ENCODE data around the gene DMKN. TPM values are rescaled to one million over a fixed set of nuclear protein-coding genes. Genes with fewer than 3 reads are reported as not detected.
A peak's percentile ranks its signal among the peaks of the same experiment; 100 is the strongest.

The DMKN gene
- total RNA-seq, 2 experiments from 2014 or later, result 2.1 to 2.4 TPM

DNA sequence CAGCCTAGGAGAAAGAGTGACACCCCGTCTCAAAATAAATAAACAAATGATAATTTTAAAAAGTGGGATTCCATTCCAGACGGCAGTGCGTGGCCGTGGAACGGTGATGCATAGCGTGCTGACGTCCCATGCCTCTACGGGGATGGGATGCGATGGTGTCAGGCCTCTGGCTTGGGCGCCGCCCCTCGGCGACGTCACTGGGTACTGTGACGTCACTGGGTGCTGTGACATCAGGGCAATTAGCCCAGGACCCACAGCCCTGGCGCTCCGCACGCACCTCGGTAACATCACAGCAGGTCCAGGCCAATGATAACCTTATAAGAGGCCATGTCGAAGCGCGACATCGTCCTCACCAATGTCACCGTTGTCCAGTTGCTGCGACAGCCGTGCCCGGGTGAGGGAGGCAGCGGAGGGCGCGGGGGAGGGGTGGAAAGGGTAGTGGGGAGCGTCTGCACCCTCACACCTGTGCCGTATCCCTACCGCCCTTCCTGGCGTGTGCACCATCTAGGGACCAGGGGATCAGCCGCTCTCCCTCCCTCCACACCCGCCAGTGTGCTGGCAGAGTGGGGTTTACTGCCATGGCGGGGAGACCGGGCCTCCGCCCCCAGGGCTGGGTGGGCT lies 19.9 kb upstream of the DMKN start, which contains the start of gene GAPDHS:
Gene GAPDHS (plus strand): TSS at position 256 of the 621 bp plus-strand sequence. CDS start 72 bp downstream, at position 328.
- no peak within 1 kb of the TSS for H3K27ac Mint-ChIP-seq
- peak within 1 kb of the TSS; percentile 54 for H3K4me3 Mint-ChIP-seq
- CTCF ChIA-PET, result interaction anchor here (2.5 kb wide), 1 partner anchor 23 kb away, joined by 9 read pairs; no protein-coding TSS in a partner anchor
- no peaks in the 10 kb centered on the region for H3K9me3 Mint-ChIP-seq
- peaks cover 41% of the 10 kb centered on the region for H3K27me3 Mint-ChIP-seq
- no peak for DNase-seq
- intact Hi-C loops (cut with micrococcal nuclease), result no loop called here
- POLR2A ChIA-PET, result no interaction called here
- peaks cover 13% of the 10 kb centered on the region for H3K4me1 Mint-ChIP-seq (ENCODE audit: low read depth)
- H3K36me3 Mint-ChIP-seq, result no peaks in the 10 kb centered on the region

GRCh38 chr19:35531291-35531690 lies 17.8 kb upstream of the DMKN start:
- no peak overlapping the region for H3K27ac Mint-ChIP-seq
- CTCF ChIA-PET, result interaction anchor here (1.4 to 1.5 kb wide), 2 partner anchors 17 to 21 kb away, joined by 4 read pairs; no protein-coding TSS in a partner anchor

DNA sequence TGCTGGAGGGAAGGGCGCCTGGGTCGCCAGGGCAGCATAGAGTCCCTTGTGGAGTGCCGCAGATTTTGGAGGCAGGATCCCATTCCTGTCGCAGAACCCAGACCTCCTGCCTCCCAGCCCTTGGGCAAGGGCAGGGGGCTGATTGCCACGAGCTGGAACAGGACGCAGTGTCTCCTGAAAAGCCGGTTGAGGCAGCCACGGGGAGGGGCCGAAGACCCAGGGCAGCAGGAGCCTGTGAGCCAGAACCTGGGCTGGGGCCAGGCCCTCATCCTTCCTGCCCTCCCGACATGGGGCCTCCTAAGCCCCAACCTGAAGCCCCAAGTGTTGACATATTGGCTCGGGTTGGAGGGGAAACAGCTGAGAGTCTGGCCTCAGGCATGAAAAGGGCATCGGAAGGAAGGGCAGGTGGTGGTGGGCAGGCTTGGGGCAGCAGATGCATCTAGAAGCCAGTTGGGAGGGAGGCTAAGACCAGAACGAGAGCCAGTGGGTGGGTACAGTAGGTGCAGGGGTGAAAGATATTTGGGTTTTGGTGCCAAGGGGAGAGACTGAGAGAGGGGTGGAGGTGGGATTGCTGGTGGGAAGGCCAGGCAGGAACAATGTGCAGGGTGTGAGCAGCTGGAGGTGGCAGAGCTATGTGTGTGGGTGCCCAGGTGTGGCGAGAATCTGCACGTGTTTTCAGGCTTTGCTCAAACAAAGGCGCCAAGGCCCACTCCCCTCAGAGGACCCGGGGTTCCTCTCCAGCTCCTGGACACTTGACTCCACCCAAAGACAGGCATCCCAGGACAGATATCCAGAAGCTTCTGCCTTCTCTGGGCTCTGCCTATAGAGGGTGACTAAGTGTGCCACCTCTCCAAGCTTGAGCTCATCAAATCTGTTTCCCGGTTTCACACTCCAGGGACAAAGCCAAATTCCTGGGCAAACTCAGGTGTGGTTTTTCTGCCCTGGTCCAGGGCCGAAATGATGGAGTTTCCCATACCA lies 16.1 kb upstream of the DMKN start:
- no peak for DNase-seq

More at GRCh38 chr19:35531291-35531690, 17.8 kb upstream of the DMKN start:
- intact Hi-C loops (cut with micrococcal nuclease), result no loop called here
- POLR2A ChIA-PET, result no interaction called here
- H3K27me3 Mint-ChIP-seq, result peaks cover 52% of the 10 kb centered on the region
- H3K36me3 Mint-ChIP-seq, result no peaks in the 10 kb centered on the region
- DNase-seq, result no peak
- H3K9me3 Mint-ChIP-seq, result no peaks in the 10 kb centered on the region
- no peak overlapping the region for H3K4me3 Mint-ChIP-seq
- H3K4me1 Mint-ChIP-seq (ENCODE audit: low read depth), result peaks cover 13% of the 10 kb centered on the region

GRCh38 chr19:35528218-35529038 lies 15.0 kb upstream of the DMKN start, which contains the start of gene SBSN:
Gene SBSN (minus strand): TSS chr19:35528311. CDS start chr19:35528281, 30 bp downstream.
- POLR2A ChIA-PET, result no interaction called here
- H3K9me3 Mint-ChIP-seq, result no peaks in the 10 kb centered on the region
- H3K4me1 Mint-ChIP-seq (ENCODE audit: low read depth), result peaks cover 6% of the 10 kb centered on the region
- no peak for DNase-seq
- H3K27me3 Mint-ChIP-seq, result peaks cover 47% of the 10 kb centered on the region
- H3K27ac Mint-ChIP-seq, result no peak within 1 kb of the TSS
- CTCF ChIA-PET, result interaction anchor here (1.3 to 1.4 kb wide), 2 partner anchors 34 to 176 kb away, joined by 3 to 4 read pairs; no protein-coding TSS in a partner anchor
- intact Hi-C loops (cut with micrococcal nuclease), result no loop called here
- no peaks in the 10 kb centered on the region for H3K36me3 Mint-ChIP-seq
- no peak within 1 kb of the TSS for H3K4me3 Mint-ChIP-seq

More for the DNA sequence above, 16.1 kb upstream of the DMKN start:
- Mint-ChIP-seq H3K4me1 (ENCODE audit: low read depth) (peaks cover 13% of the 10 kb centered on the region), H3K27ac (no peak overlapping the region), H3K27me3 (peaks cover 49% of the 10 kb centered on the region), H3K36me3 (no peaks in the 10 kb centered on the region), H3K9me3 (no peaks in the 10 kb centered on the region), H3K4me3 (no peak overlapping the region)
- ChIA-PET CTCF (interaction anchor here (1.3 to 1.4 kb wide), 2 partner anchors 35 to 177 kb away, joined by 3 to 4 read pairs; no protein-coding TSS in a partner anchor), POLR2A (no interaction called here)
- intact Hi-C loops (cut with micrococcal nuclease), result no loop called here

DNA sequence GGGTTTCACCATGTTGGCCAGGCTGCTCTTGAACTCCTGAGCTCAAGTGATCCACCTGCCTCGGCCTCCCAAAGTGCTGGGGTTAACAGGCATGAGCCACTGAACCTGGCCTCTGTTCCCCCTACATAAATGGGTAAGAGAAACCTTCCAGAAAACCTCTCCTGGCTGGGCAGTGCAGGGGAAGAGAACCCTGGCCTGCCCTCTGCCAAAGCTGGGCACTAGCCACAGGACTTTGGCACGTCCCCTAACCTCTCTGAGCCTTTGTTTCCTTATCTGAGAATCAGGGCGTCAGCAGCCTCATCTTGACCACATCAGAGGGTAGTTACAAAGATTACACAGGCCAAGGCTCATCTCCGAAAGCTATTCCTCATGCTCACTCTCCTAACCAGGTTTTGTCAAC lies 12.4 kb upstream of the DMKN start:
- intact Hi-C loops (cut with micrococcal nuclease), result no loop called here
- CTCF ChIA-PET, result no interaction called here
- H3K27ac Mint-ChIP-seq, result no peak overlapping the region
- H3K4me1 Mint-ChIP-seq (ENCODE audit: low read depth), result no peaks in the 10 kb centered on the region
- DNase-seq, result no peak
- peaks cover 34% of the 10 kb centered on the region for H3K27me3 Mint-ChIP-seq
- no peaks in the 10 kb centered on the region for H3K9me3 Mint-ChIP-seq
- no peaks in the 10 kb centered on the region for H3K36me3 Mint-ChIP-seq
- POLR2A ChIA-PET, result interaction anchor here (1.2 kb wide), 1 partner anchor 294 kb away, joined by 4 read pairs; no protein-coding TSS in a partner anchor
- no peak overlapping the region for H3K4me3 Mint-ChIP-seq

DNA sequence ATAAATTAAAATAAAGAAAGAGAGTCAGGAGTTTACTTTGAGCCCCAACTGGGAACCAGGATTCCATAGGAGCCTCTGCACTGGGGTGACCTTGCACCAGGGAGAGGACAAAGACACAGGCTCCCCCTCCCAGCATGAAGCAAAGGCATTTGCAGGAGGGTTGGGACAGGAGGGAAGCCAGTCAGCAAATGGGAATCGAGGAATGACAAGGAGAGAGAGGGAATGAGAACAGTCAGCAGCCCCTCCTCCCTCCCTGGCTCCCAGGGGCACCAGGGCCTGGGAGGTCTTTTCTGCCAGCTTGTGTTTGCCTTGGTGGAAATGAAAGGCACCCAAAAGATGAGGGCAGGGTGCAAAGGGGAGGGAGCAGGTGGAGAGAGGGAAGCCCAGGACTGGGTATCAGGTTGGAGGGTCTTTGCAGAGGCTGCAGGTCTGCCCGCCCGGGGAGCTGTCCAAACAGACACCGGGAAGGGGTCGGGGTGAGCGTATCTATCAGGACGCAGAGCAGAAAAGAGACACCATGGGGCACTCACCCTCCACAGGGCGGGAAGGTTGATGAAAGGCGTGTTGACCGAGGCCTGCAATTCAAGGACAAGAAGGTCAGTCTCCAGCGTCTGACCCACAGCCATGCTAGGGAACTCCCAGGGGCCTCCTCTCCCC lies 10.9 kb upstream of the DMKN start:
- Mint-ChIP-seq H3K9me3 (no peaks in the 10 kb centered on the region), H3K27me3 (peaks cover 26% of the 10 kb centered on the region), H3K27ac (no peak overlapping the region), H3K36me3 (no peaks in the 10 kb centered on the region), H3K4me3 (no peak overlapping the region), H3K4me1 (ENCODE audit: low read depth) (no peaks in the 10 kb centered on the region)
- POLR2A ChIA-PET, result no interaction called here
- intact Hi-C loops (cut with micrococcal nuclease), result no loop called here
- CTCF ChIA-PET, result interaction anchor here (1.6 kb wide), 1 partner anchor 171 kb away, joined by 3 read pairs; no protein-coding TSS in a partner anchor
- DNase-seq, result no peak

- ChIA-PET POLR2A (no interaction called here), CTCF (interaction anchor here (0.6 kb wide), 1 partner anchor 13 kb away, joined by 3 read pairs; no protein-coding TSS in a partner anchor)
- H3K27me3 Mint-ChIP-seq, result peaks cover 16% of the 10 kb centered on the region
- no peaks in the 10 kb centered on the region for H3K4me1 Mint-ChIP-seq (ENCODE audit: low read depth)
- no peak overlapping the region for H3K4me3 Mint-ChIP-seq
- H3K27ac Mint-ChIP-seq, result no peak overlapping the region
- no peak for DNase-seq
- intact Hi-C loops (cut with micrococcal nuclease), result no loop called here
- no peaks in the 10 kb centered on the region for H3K9me3 Mint-ChIP-seq
- no peaks in the 10 kb centered on the region for H3K36me3 Mint-ChIP-seq
Observed at GRCh38 chr19:35522745-35523327, 9.4 kb upstream of the DMKN start.

DNA sequence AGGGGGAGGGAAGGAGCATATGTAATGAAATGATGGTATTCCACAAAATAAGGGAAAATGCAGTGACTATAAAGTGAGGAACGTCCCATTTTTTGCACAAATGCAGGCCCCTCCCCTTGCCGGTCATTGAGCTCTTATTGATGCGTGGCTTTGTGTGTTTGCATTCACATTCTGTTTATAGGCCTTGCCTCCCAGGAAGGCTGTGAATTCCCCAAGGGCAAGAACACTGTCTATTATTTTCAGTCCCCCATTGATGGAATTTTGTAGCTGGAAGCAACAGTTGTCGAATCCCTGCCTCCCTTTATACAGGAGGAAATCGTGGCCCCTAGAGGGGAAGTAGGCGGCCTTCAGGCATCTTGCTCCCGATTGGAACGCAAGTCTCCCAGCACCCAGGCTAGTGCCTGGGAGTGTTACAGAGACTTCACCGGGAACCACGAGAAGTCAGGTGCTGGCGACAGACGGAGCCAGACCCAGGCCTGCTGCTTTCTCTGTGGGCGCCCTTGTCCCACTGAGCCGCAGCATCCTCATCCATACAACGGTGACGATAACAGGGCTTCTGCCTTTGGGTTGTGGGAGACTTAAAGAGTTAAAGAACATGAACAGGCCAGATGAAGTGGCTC lies 7.8 kb upstream of the DMKN start:
- no peak for DNase-seq
- intact Hi-C loops (cut with micrococcal nuclease), result no loop called here
- Mint-ChIP-seq H3K27me3 (peaks cover 9% of the 10 kb centered on the region), H3K4me1 (ENCODE audit: low read depth) (no peaks in the 10 kb centered on the region), H3K36me3 (no peaks in the 10 kb centered on the region), H3K9me3 (no peaks in the 10 kb centered on the region), H3K27ac (no peak overlapping the region), H3K4me3 (no peak overlapping the region)
- ChIA-PET CTCF (interaction anchor here (1.1 to 1.6 kb wide), 2 partner anchors 11 to 27 kb away, joined by 5 to 6 read pairs; no protein-coding TSS in a partner anchor), POLR2A (no interaction called here)

DNA sequence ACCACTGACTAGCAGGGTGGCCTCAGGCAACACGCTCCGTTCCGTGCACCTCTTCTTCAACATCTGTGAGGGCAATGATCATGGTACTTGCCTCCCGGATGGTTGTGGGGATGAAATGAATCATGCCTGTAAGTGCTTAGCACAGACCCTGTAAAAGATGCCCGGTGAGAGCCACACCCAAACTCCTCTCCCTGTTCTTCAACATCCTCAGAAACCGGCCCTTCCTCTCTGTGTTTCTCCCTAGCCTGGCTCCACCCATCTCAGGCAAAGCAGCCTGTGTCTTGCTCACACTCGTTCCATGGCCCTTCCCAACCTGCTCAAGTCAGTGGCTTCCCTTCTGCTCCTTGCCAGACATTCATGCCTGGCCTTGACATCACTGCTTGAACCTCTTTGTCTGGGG lies 5.8 kb upstream of the DMKN start:
- ChIA-PET CTCF (interaction anchor here (0.6 to 1.6 kb wide), 3 partner anchors 24 to 72 kb away, joined by 3 to 4 read pairs (median 3); no protein-coding TSS in a partner anchor), POLR2A (no interaction called here)
- Mint-ChIP-seq H3K27me3 (peaks cover 6% of the 10 kb centered on the region), H3K36me3 (no peaks in the 10 kb centered on the region), H3K4me1 (ENCODE audit: low read depth) (no peaks in the 10 kb centered on the region), H3K27ac (no peak overlapping the region), H3K9me3 (no peaks in the 10 kb centered on the region), H3K4me3 (no peak overlapping the region)
- intact Hi-C loops (cut with micrococcal nuclease), result no loop called here
- no peak for DNase-seq

GRCh38 chr19:35518313-35518712 lies 4.9 kb upstream of the DMKN start:
- intact Hi-C loops (cut with micrococcal nuclease), result no loop called here

More at GRCh38 chr19:35518313-35518712, 4.9 kb upstream of the DMKN start:
- ChIA-PET CTCF (no interaction called here), POLR2A (no interaction called here)
- H3K4me3 Mint-ChIP-seq, result no peak overlapping the region
- H3K9me3 Mint-ChIP-seq, result no peaks in the 10 kb centered on the region
- no peak for DNase-seq
- no peak overlapping the region for H3K27ac Mint-ChIP-seq
- H3K4me1 Mint-ChIP-seq (ENCODE audit: low read depth), result no peaks in the 10 kb centered on the region
- H3K27me3 Mint-ChIP-seq, result peaks cover 8% of the 10 kb centered on the region
- no peaks in the 10 kb centered on the region for H3K36me3 Mint-ChIP-seq
